Endothelial cell of umbilical vein (primary cell): ENCODE data around the gene PAM16. TPM values are rescaled to one million over a fixed set of nuclear protein-coding genes. Genes with fewer than 3 reads are reported as not detected.

Experiments used
- BruUV-seq: library from RNA; stranded (reverse); fragments of 400-500 nt; replicated peaks from 2 replicates; lab custom pipeline; 2021; lab: Mats Ljungman, UMichigan
- CTCF ChIA-PET: fragments of 300-600, 350-600 bp; sonication (Branson Sonifier 250); formaldehyde crosslinking; loops from one replicate; lab custom pipeline; 2021; ENCODE audit warnings: antibody characterized with exemption, inconsistent platforms; lab: Charles Lee
- POLR2A ChIA-PET: fragments of 300-600, 350-600 bp; sonication (Branson Sonifier 250); formaldehyde crosslinking; loops from one replicate; lab custom pipeline; 2021; ENCODE audit warnings: antibody characterized with exemption, inconsistent platforms; lab: Charles Lee
- DNase-seq: peaks from one replicate; pipeline ENCODE4 v3.0.0-alpha.2; 2011; ENCODE audit warnings: low read depth, low spot score
- FAIRE-seq: peaks from 2 replicates; lab custom pipeline; 2011; peaks lifted over from hg19 to GRCh38; lab: Jason Lieb, UNC
- H2AFZ ChIP-seq: 2 replicates; pipeline ENCODE4 v1.6.0; 2012; ENCODE audit warnings: low read depth, low read length, control low read depth, inconsistent platforms
- H3K27ac ChIP-seq: 2 replicates; pipeline ENCODE4 v1.5.1; 2011; ENCODE audit warnings: low read depth, mild to moderate bottlenecking, control low read depth, low read length, moderate library complexity; ENCODE audit not compliant: insufficient read depth
- H3K27me3 ChIP-seq, 2 experiments: 2 replicates each; pipeline versions ENCODE4 v1.6.0 to v1.6.1; 2011; ENCODE audit warnings: low read length in 2 of 2, mixed read lengths in 1 of 2; ENCODE audit not compliant: control insufficient read depth in 2 of 2, insufficient read depth in 2 of 2
- H3K36me3 ChIP-seq, 2 experiments: 2 replicates in 1 of 2; 3 replicates in 1 of 2; pipeline ENCODE4 v1.5.1; 2011; ENCODE audit warnings: low read length in 2 of 2, mild to moderate bottlenecking in 1 of 2, moderate library complexity in 1 of 2; ENCODE audit not compliant: control insufficient read depth in 2 of 2, insufficient read depth in 2 of 2; ENCODE audit errors: extremely low read depth in 1 of 2
- H3K4me1 ChIP-seq: 3 replicates; pipeline ENCODE4 v1.5.1; 2011; ENCODE audit warnings: mild to moderate bottlenecking, low read length; ENCODE audit not compliant: control insufficient read depth, insufficient read depth; ENCODE audit errors: extremely low read depth
- H3K4me2 ChIP-seq: 2 replicates; pipeline ENCODE4 v1.6.1; 2011; ENCODE audit warnings: low read length, control low read depth, mixed read lengths; ENCODE audit not compliant: insufficient read depth
- H3K4me3 ChIP-seq, 3 experiments: fragments of 200-600 bp in 1 of 3; sonication (generic), shearing (Covaris generic) in 1 of 3; replicated peaks in 1 of 3; 2 replicates each; pipeline ENCODE4 v1.5.1; 2011 to 2016; ENCODE audit warnings: control low read depth in 3 of 3, low read length in 3 of 3, mild to moderate bottlenecking in 2 of 3, inconsistent platforms in 1 of 3, low read depth in 1 of 3, moderate library complexity in 1 of 3; ENCODE audit not compliant: insufficient read depth in 1 of 3
- H3K79me2 ChIP-seq: 2 replicates; pipeline ENCODE4 v1.6.0; 2012; ENCODE audit warnings: low read length, inconsistent platforms; ENCODE audit not compliant: control insufficient read depth, insufficient read depth
- H3K9ac ChIP-seq: replicated peaks from 2 replicates; pipeline ENCODE3; 2011; ENCODE audit warnings: low read length, control low read depth; ENCODE audit not compliant: insufficient read depth; ENCODE audit errors: extremely low read depth
- H3K9me1 ChIP-seq: replicated peaks from 3 replicates; pipeline ENCODE4 v1.6.0; 2011; ENCODE audit warnings: mild to moderate bottlenecking, low read length; ENCODE audit not compliant: control insufficient read depth, insufficient read depth; ENCODE audit errors: extremely low read depth
- H3K9me3 ChIP-seq: replicated peaks from 2 replicates; pipeline ENCODE4 v1.5.1; 2012; ENCODE audit warnings: low read length, inconsistent platforms; ENCODE audit not compliant: control insufficient read depth, insufficient read depth
- H4K20me1 ChIP-seq: replicated peaks from 2 replicates; pipeline ENCODE3; 2011; ENCODE audit warnings: mild to moderate bottlenecking, low read length; ENCODE audit not compliant: control insufficient read depth, insufficient read depth; ENCODE audit errors: extremely low read depth
- EZH2 ChIP-seq: IDR thresholded peaks from 2 replicates; pipeline ENCODE4 v1.6.1; 2012; ENCODE audit warnings: borderline replicate concordance, low read depth, mild to moderate bottlenecking, moderate library complexity, low read length, inconsistent platforms; ENCODE audit not compliant: severe bottlenecking
- FOS ChIP-seq: IDR thresholded peaks from 2 replicates; pipeline ENCODE4 v1.6.1; 2011; ENCODE audit warnings: mild to moderate bottlenecking, low read length, moderate library complexity, borderline replicate concordance; ENCODE audit not compliant: insufficient read depth
- GATA2 ChIP-seq: IDR thresholded peaks from 2 replicates; pipeline ENCODE4 v1.7.0; 2011; ENCODE audit warnings: low read depth, mild to moderate bottlenecking, moderate library complexity, mixed read lengths, low read length; ENCODE audit not compliant: insufficient read length, insufficient read depth
- JUN ChIP-seq: IDR thresholded peaks from 2 replicates; pipeline ENCODE4 v1.6.1; 2011; ENCODE audit warnings: borderline replicate concordance, low read depth; ENCODE audit not compliant: insufficient read length, insufficient read depth
- MYC ChIP-seq: IDR thresholded peaks from one replicate; pipeline ENCODE4 v1.6.1; 2011; ENCODE audit warnings: mild to moderate bottlenecking, low read depth, low read length
- POLR2A ChIP-seq: IDR thresholded peaks from 2 replicates; pipeline ENCODE4 v1.6.1; 2012; ENCODE audit warnings: low read depth, mild to moderate bottlenecking, control low read depth, low read length
- POLR2AphosphoS5 ChIP-seq: IDR thresholded peaks from 2 replicates; pipeline ENCODE4 v1.6.1; 2012; ENCODE audit warnings: low read depth, mild to moderate bottlenecking, control low read depth, low read length, moderate library complexity; ENCODE audit not compliant: insufficient read depth
- dilution Hi-C: fragments of 300-500 bp; cut with MboI; formaldehyde crosslinking; loops from one replicate; pipeline ENCODE4 v1.15.0; 2019; ENCODE audit warnings: low sequenced_read_pairs; ENCODE audit not compliant: extremely low pct_ligation_motif_present
- intact Hi-C: fragments of 100-400 bp; cut with micrococcal nuclease; formaldehyde crosslinking; loops from one replicate; pipeline ENCODE4 v1.10.0; 2022
- polyA plus RNA-seq, 4 experiments: library from polyadenylated mRNA; depleted of rRNA in 3 of 4; stranded (reverse) in 3 of 4; unstranded in 1 of 4; fragments of >200 nt; gene quantifications; 2 replicates each; pipeline versions ENCODE4 v1.2.1 to v1.2.3, GENCODE V29; 2011 to 2012; ENCODE audit warnings: missing spikeins in 1 of 4
- total RNA-seq: library from RNA; stranded (reverse); gene quantifications from 2 replicates; pipeline ENCODE4 v1.2.3, GENCODE V29; 2021
- TF ChIP-seq, protein P1 (sequence below): IDR thresholded peaks from 2 replicates; pipeline ENCODE4 v1.6.1; 2011; ENCODE audit not compliant: insufficient read depth, insufficient read length
- TF ChIP-seq, protein P2 (sequence below), 2 donors: IDR thresholded peaks; 1 replicate in 1 of 2; 2 replicates in 1 of 2; pipeline ENCODE4 v1.5.1; 2011; ENCODE audit warnings: low read length in 2 of 2, mild to moderate bottlenecking in 2 of 2, moderate library complexity in 2 of 2, control low read depth in 1 of 2, inconsistent platforms in 1 of 2, low read depth in 1 of 2; ENCODE audit not compliant: insufficient read depth in 1 of 2; ENCODE audit errors: extremely low read depth in 1 of 2

The PAM16 gene
- total and polyA plus RNA-seq, 2 donors (not counting 3 experiments of a cell fraction or from before 2014, with no cell fraction given) = 40.0 to 67.2 TPM

DNA sequence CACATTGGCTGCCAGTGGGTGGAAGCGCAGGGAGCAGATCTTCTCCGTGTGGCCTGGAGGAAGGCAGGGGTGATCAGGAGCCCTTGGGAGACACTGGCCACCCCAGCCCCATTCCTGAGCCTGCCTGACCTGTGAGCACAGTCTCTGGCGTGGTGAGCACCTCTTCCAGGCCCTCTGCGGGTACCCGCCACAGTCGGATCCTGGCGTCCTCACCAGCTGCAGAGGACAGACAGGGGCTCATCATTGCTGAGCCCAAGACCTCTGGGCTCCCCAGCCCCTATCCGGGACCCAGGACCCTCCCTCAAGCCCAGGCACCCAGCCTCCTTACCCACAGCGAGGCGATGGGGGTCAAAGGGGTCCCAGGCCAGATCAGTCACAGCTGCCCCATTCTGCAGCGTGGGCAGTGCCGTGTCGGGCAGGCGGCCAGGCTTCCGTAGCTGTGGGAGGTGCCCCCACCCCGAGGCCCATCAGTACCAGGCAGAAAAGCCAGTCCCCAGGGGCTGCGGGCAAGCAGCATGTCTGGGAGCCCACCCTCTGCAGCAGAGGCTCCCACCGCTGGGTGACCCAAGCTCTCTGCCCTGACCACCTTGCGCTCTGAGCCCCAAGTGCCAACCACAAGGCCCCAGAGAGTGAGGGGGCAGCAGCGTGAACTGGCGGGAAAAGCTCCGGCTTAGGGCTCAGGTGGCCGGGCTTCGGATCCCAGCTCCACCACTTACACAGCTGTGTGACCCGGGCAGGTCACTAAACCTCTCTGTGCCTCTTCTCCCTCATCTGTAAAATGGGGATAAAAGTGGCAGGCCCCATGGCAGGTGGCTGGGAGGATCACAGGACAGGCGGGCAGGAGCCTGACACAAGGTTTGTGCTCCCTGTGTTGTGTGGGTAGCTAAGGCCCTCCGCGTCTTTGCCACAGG, 10.2 kb upstream of the PAM16 start:
- Histone ChIP-seq H3K9me1 (no peaks in the 10 kb centered on the region), H3K36me3 (peaks cover 0 to 29% of the 10 kb centered on the region in 2 experiments), H3K4me3 (no peak overlapping the region), H3K4me2 (no peak overlapping the region), H3K27me3 (no peaks in the 10 kb centered on the region), H3K27ac (no peak overlapping the region), H3K79me2 (no peaks in the 10 kb centered on the region), H3K4me1 (no peaks in the 10 kb centered on the region), H4K20me1 (no peaks in the 10 kb centered on the region), H2AFZ (no peak overlapping the region), H3K9ac (no peak overlapping the region), H3K9me3 (no peaks in the 10 kb centered on the region)
- TF ChIP-seq, protein P1, sequence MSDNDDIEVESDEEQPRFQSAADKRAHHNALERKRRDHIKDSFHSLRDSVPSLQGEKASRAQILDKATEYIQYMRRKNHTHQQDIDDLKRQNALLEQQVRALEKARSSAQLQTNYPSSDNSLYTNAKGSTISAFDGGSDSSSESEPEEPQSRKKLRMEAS = no peak
- TF ChIP-seq POLR2AphosphoS5 = no peak
- no peak for TF ChIP-seq FOS
- TF ChIP-seq, protein P2, sequence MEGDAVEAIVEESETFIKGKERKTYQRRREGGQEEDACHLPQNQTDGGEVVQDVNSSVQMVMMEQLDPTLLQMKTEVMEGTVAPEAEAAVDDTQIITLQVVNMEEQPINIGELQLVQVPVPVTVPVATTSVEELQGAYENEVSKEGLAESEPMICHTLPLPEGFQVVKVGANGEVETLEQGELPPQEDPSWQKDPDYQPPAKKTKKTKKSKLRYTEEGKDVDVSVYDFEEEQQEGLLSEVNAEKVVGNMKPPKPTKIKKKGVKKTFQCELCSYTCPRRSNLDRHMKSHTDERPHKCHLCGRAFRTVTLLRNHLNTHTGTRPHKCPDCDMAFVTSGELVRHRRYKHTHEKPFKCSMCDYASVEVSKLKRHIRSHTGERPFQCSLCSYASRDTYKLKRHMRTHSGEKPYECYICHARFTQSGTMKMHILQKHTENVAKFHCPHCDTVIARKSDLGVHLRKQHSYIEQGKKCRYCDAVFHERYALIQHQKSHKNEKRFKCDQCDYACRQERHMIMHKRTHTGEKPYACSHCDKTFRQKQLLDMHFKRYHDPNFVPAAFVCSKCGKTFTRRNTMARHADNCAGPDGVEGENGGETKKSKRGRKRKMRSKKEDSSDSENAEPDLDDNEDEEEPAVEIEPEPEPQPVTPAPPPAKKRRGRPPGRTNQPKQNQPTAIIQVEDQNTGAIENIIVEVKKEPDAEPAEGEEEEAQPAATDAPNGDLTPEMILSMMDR (IDR thresholded peaks at IDR 0.05; ENCODE audit: extremely low read depth in 1 of 2, insufficient read depth in 1 of 2, low read depth in 1 of 2, low read length in 2 of 2) = no peak
- no peak for TF ChIP-seq GATA2
- no peak for TF ChIP-seq MYC
- no peak for TF ChIP-seq JUN
- no peak for TF ChIP-seq POLR2A
- TF ChIP-seq EZH2 = no peak
- FAIRE-seq (no peak), DNase-seq (no peak)
- dilution Hi-C loops (no loop called here), intact Hi-C loops (no loop called here)
- no TSS peak for BruUV-seq
- CTCF ChIA-PET = interaction anchor here (1.8 to 5.6 kb wide), 2 partner anchors 32 to 42 kb away, joined by 3 to 102 read pairs; no protein-coding TSS in a partner anchor
- POLR2A ChIA-PET = no interaction called here
